NOMO-1 treated with DMSO at 0.1 percent for 48 hours (cell line): ENCODE results near the gene BCHE.

Experiments
- DNase-seq: peaks from one replicate; lab custom pipeline; 2025; ENCODE audit not compliant: unreplicated experiment; lab: John Stamatoyannopoulos, UW

Gene BCHE

GRCh38 chr3:165837058-165837525 lies at the start of gene BCHE:
TSS of gene BCHE (minus strand) at chr3:165837423. CDS start at chr3:165831033, 6,390 bp downstream.
- DNase-seq: no peak

GRCh38 chr3:165885558-165886270 lies 48.5 kb upstream of the BCHE start:
- DNase-seq: no peak

GRCh38 chr3:165884518-165884917 lies 47.3 kb upstream of the BCHE start:
- no peak for DNase-seq

DNA sequence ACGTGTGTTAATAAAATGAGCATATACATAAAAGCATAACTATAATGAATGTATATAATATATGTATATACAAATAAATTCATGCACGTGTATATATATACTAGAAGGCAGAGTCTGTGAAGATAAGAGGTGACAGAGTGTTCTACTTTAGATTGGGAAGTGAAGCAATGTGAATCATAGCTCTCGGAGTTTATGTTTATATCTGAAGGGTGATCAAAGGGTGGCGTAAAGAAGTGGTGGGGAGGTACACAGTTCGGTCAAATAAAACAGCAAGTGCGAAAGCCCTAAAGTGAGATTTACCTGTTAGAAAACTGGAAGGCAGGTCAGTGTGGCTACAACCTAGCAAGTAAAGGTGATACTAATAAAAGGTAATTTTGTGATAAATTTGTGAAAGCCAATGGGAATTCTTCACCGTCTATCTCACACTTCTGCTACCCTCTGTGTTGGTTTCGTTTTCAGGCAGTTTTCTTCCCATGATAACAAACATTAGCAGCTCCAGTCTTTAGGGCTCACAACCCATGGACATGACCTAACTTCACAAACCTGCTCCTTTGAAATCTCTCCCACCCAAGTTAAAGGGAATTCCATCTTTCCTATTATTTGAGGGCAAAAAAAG lies 46.7 kb upstream of the BCHE start:
- DNase-seq: peak; percentile 35

GRCh38 chr3:165883117-165883516 lies 45.9 kb upstream of the BCHE start:
- no peak for DNase-seq

DNA sequence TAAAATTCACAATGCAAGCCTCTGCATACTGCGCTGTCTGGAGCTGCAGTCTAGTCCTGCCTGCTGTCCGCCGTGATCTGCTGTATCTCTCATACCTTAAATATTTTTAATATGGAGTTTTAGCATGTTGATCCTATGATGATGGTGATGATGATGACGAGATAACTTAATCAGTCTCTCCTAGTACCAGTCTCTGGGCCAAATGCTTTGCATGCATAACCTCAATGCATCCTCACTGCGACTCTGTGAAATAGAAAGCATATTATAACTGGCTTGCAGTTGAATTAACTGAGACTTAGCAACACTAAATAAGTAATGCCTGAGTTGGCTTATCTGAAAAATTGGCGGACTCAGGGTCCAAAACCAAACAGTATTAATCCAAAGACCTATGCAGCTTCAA lies 38.4 kb upstream of the BCHE start:
- DNase-seq: no peak

DNA sequence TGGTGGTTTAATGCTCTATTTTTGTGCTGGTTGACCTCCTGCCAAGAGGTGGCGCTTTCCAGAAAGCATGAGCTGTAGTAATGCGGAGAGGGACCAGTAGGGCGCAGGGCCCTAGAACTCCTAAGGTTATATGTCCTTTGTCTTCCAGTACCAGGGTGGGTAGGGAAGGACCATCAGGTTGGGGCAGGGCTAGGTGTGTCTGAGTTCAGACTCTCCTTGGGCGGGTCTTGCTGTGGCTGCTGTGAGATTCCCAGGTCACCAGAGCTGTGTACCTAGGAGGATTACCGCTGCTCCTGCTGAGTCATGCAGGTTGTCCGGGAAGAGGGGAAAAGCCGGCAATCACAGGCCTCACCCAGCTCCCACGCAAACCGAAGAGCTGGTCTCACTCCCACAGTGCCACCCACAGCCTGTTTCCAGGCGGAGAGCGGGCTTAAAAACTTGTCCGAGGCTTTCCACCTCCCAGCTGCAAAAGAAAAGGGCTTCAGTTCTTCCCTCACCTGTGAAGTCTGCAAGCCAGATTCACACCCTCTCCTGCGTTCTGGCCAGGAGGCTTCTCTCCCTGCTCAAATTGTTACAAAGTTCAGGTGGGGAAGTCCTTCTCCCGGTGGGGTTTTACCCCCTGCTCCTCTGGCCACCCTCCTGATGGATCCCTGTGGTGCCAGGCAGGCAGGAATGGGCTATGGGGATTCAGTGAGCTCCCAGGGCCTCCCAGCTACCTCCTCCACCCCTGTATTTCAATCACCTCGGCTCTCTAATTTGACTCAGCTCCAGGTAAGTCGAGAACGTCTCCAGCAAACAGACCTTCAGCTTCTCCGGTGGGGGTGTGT lies 37.7 kb upstream of the BCHE start:
- no peak for DNase-seq

DNA sequence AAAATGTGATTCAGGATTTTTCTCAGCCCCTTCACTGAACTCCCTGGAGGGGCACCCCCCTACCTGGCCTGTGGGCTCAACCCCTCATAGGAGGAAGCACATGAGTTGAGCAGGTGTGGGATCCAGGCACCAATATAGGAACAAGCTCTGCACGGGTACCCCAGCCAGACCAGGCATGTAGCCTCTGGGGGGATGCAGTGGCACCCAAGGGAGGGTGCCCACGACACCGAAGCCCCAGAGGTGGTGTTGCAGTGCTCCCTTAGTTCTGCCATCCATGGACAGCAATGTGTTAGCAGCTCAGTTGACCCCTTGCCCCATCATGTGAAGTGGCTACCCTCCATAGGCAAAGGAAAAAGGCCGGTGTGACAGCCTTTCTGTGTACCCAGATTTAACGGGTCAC lies 30.9 kb upstream of the BCHE start:
- DNase-seq: no peak

DNA sequence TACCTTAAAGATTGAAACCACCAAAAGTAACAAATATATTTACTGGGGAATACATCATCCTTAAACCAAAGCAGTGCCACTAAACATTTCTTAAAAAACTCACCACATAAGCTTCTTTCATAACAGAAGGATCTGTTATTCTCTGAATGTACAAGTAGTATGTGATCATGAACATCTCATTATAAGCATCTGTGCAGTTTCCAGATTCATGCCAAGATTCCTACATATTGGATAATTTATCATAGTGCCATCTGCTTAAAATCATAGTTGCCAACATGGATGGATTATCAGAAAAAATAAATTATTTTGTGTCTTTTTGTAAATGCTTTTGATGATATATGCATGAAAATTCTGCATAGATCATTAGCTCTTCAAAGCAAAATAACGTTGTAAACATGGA lies 21.8 kb upstream of the BCHE start:
- DNase-seq: no peak

DNA sequence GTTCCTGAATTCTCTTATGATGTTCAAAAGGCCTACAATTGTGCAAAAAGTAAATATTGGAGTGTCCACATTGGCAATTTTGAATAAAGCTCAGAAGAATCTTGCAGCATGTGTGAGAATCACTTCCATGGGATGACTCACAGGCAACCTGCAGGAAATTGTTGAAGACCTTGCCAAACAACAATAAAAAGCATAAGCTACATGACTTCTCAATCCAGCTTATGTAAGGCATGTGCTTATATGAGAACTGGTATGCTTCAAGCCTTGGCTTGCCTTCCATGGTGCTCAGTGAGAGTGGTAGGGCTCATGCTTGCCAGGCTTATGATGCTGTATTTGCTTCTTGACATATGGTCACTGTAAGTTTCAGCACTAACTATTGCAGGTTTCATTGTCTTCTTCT lies 18.4 kb upstream of the BCHE start:
- no peak for DNase-seq

DNA sequence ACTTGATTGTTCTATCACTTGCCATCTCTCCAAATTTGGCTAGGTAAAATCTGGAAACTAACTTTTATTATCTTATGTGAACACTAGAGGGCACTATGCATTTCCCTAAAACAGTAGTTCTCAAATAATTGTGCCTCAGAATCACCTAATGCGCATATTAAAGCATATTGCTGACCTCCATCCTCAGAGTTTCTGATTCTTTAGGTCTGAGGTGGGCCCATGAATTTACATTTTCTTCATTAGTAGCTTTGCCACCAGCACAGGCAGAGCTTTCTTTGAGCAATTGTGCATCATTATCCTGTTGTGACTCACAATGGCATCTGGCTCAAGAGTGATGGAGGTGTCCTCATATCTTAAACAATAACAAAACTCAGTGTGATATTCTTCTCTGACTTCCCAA lies 17.5 kb upstream of the BCHE start:
- peak; percentile 14 for DNase-seq

GRCh38 chr3:165852711-165853110 lies 15.5 kb upstream of the BCHE start:
- DNase-seq: no peak

GRCh38 chr3:165852191-165852590 lies 15.0 kb upstream of the BCHE start:
- no peak for DNase-seq

DNA sequence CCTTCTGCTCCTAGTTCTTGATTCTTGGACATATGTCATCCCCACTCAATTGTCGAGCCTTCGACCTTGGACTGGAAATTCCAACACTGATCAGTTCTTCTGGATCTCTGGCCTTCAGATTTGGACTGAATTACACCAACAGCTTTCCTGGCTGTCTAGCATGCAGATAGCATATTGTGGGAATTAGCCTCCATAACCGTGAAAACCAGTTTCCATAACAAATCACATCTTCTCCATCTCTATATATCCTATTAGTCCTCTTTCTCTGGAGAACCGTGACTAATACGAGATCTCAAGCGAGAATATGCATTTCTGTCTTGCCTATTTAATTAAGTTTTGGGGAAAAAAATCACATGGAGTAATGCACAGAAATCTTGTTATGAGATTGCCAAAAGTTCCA lies 8.8 kb upstream of the BCHE start:
- DNase-seq: no peak

DNA sequence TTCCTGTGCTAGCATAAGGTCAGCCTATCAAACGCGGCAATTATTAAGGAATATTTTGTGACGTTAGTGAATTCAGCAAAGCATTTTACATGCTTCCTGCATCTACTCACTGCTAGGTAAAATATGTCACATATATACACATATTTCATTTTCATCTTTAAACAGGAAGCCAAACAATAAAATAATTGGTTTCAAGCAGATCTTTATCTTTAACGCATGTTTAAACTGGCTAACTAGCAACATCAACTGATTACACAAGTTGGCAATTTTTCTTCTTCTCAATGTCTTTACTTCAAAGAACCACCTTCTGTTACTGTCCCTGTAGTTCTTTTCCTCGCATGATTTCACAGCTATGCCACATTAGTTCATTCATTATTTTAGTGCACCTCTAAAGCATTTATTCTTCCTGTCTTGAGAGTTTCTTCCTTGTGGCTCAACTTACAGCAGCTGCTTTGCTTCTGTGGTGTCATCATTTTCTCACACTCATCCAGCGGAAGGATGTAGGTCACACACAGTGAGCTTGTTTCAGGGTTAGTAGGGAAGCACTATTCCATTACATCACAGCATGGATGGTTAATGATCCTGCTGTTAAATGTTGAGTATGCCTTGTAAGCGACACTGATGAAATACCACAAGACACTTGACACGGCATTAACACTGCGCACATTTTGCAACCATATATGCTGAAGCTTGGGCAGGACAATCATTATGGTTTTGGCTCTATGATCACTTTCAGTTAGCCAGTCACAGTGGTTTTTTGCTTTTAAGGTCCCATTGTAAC lies 2.3 kb upstream of the BCHE start:
- DNase-seq: peak; percentile 46

- no peak for DNase-seq
These were observed 578 bp upstream of the BCHE start for GRCh38 chr3:165837801-165838200.

DNA sequence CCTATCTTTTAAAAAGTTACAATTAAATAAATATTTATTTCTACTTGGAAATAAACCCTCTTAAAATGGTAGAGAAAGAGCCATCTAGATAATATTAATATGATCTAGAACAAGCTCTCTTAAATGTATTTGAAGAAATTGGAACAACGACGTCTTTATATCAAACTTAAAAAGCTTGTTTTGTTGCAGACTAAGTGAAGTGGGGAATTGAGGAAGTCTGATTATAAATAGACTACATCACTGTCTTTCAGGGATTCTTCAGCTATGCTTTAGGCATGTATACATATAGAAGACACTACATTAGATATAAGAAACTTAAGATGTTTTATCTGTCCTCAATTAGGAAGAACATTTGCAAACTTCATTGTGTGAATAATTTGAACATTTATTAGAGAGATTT lies 1.8 kb downstream of the BCHE start:
- DNase-seq: no peak

DNA sequence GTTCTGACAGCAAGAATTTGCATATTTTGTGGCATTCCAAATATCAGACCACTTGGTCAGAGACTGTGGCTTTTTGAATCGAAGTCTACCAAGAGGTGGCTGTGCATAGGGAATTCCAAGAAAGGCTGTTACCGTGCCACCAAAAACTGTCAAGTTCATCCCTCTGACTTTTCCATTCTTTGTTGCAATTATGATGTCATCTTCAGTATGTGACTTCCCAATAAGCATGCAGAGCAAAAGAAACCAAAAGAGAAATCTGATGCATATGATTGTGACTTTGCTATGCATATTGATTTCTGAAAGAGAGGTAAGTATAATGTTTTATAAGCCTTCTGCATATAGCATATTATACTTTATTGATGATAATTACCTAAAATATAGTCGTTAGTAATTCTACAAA lies 6.5 kb downstream of the BCHE start:
- DNase-seq: no peak

DNA sequence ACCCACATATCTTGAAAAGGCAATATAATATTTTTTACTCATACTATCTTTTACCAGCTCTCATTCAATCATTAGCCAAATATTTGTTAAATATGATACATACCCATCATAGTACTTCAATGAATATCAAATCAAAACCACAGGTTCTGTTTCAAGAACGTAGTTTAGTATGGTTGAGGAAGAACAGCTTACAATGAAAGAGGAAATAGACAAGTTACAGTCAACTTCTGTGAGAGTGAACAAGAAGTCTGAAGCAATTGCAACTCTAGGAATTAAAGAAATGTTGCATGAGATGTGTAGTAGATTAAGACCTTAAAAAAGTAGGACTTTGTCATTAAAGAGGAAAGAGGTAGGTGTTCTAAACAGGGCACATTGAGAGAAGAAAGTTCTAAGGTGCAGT lies 9.3 kb downstream of the BCHE start:
- DNase-seq: no peak

DNA sequence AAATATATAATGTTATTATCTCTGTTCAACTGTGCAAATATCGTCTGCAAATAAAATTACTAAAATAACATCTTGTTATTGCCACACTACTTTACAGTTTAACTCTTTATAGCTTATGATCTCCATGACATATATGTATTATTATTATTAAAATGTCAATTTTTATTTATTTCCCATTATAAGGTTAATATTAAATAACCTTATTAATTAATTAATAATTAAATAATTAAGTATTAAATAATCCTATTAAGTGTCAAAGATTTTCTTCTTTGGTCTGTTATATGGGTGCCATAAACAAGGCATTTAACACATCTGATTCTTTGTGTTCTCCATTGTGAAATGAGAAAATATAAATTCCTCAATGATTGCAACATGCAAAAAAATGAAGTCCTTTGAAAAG lies 10.0 kb downstream of the BCHE start:
- no peak for DNase-seq

DNA sequence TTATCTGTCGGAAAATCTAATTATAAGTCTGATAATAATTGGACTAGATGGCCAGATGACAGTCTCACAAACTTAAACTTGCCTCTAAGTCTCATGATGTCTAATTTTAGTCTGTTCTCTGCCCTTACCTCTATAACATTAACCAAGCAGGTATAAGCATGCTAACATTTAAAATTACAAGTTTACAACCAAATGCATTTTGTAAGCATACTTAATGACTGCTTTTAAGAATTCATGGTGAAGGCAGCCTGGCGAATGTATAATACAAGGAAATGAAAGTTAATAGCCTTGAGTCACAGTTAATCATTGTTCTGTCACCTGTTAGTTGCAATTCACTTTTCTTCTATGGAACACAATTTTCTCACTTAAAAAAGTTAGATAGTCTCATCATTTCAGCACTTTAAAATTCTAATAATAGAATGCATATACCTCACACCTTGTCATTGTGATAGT lies 16.5 kb downstream of the BCHE start:
- no peak for DNase-seq
